Endothelial cell of umbilical vein (primary cell): ENCODE results near the gene RO60.

Source experiments
- EZH2 ChIP-seq: IDR thresholded peaks from 2 replicates; pipeline ENCODE4 v1.6.1; 2012; ENCODE audit warnings: borderline replicate concordance, low read depth, mild to moderate bottlenecking, moderate library complexity, low read length, inconsistent platforms; ENCODE audit not compliant: severe bottlenecking
- JUN ChIP-seq: IDR thresholded peaks from 2 replicates; pipeline ENCODE4 v1.6.1; 2011; ENCODE audit warnings: borderline replicate concordance, low read depth; ENCODE audit not compliant: insufficient read length, insufficient read depth
- POLR2A ChIP-seq: IDR thresholded peaks from 2 replicates; pipeline ENCODE4 v1.6.1; 2012; ENCODE audit warnings: low read depth, mild to moderate bottlenecking, control low read depth, low read length
- TF ChIP-seq, protein P1 (sequence below), 2 donors: IDR thresholded peaks; 1 replicate in 1 of 2; 2 replicates in 1 of 2; pipeline ENCODE4 v1.5.1; 2011; ENCODE audit warnings: low read length in 2 of 2, mild to moderate bottlenecking in 2 of 2, moderate library complexity in 2 of 2, control low read depth in 1 of 2, inconsistent platforms in 1 of 2, low read depth in 1 of 2; ENCODE audit not compliant: insufficient read depth in 1 of 2; ENCODE audit errors: extremely low read depth in 1 of 2
- TF ChIP-seq, protein P2 (sequence below): IDR thresholded peaks from 2 replicates; pipeline ENCODE4 v1.6.1; 2011; ENCODE audit not compliant: insufficient read depth, insufficient read length

DNA sequence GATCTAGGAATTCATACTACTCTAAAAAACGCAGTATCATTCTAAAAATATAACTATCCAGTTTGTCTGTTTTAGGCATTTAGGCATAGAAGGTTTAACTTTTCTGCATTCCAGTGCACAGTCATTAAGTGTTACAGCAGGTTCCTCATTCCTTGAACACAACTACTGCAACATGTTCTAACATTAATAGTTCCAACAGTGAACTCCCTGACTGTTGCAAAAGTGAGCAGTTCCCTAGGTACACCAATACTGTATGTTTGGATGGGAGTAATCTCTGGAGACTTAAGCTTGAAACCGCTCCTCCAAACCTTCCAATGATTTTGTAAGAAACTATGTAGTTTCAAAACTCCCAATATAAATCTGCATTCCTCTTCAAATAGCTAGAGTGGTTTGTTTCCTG is 46.4 kb upstream of the RO60 start:
- TF ChIP-seq, protein P1, sequence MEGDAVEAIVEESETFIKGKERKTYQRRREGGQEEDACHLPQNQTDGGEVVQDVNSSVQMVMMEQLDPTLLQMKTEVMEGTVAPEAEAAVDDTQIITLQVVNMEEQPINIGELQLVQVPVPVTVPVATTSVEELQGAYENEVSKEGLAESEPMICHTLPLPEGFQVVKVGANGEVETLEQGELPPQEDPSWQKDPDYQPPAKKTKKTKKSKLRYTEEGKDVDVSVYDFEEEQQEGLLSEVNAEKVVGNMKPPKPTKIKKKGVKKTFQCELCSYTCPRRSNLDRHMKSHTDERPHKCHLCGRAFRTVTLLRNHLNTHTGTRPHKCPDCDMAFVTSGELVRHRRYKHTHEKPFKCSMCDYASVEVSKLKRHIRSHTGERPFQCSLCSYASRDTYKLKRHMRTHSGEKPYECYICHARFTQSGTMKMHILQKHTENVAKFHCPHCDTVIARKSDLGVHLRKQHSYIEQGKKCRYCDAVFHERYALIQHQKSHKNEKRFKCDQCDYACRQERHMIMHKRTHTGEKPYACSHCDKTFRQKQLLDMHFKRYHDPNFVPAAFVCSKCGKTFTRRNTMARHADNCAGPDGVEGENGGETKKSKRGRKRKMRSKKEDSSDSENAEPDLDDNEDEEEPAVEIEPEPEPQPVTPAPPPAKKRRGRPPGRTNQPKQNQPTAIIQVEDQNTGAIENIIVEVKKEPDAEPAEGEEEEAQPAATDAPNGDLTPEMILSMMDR (IDR thresholded peaks at IDR 0.05; ENCODE audit: extremely low read depth in 1 of 2, insufficient read depth in 1 of 2, low read depth in 1 of 2, low read length in 2 of 2), result no peak
- no peak for TF ChIP-seq POLR2A
- TF ChIP-seq JUN, result no peak
- TF ChIP-seq, protein P2, sequence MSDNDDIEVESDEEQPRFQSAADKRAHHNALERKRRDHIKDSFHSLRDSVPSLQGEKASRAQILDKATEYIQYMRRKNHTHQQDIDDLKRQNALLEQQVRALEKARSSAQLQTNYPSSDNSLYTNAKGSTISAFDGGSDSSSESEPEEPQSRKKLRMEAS, result no peak
- no peak for TF ChIP-seq EZH2
